Activated T-cell treated with anti-CD3 and anti-CD28 coated beads, Interleukin-2, amount 50 U/mL, for 4 hours (primary cell): Measurements from ENCODE around the gene ZNF155. TPM values are rescaled to one million over a fixed set of nuclear protein-coding genes. Genes with fewer than 3 reads are reported as not detected.

Experiments
- ATAC-seq, 2 donors: fragments of 200-7000 bp; cut with Tn5 transposase; one replicate each; pipeline ENCODE4 v1.10.0; 2021
- DNase-seq: peaks from one replicate; pipeline ENCODE4 v3.0.0-alpha.2; 2020
- H3K27me3 Mint-ChIP-seq: one replicate; pipeline ENCODE4 v1.8.0; 2021; ENCODE audit warnings: low read depth, mixed read lengths
- H3K36me3 Mint-ChIP-seq: one replicate; pipeline ENCODE4 v1.8.0; 2022; ENCODE audit warnings: mixed read lengths; ENCODE audit not compliant: insufficient read depth
- H3K4me1 Mint-ChIP-seq: one replicate; pipeline ENCODE4 v1.8.0; 2021; ENCODE audit warnings: low read depth, mixed read lengths
- H3K4me3 Mint-ChIP-seq: one replicate; pipeline ENCODE4 v1.8.0; 2021; ENCODE audit warnings: mild to moderate bottlenecking, moderate library complexity, mixed read lengths
- H3K9me3 Mint-ChIP-seq: one replicate; pipeline ENCODE4 v1.8.0; 2021; ENCODE audit warnings: mixed read lengths
- total RNA-seq, 3 donors: library from RNA; stranded (reverse); gene quantifications; one replicate each; pipeline ENCODE4 v1.2.1, GENCODE V29; 2021

The ZNF155 gene
- total RNA-seq, 3 donors from 2014 or later = 2.4 to 4.2 (median 3.7) TPM

- Mint-ChIP-seq H3K36me3 (peaks cover 56% of the 10 kb centered on the region), H3K4me3 (no peak overlapping the region), H3K4me1 (peaks cover 19% of the 10 kb centered on the region), H3K27me3 (peaks cover 3% of the 10 kb centered on the region), H3K9me3 (peaks cover 42% of the 10 kb centered on the region)
- ATAC-seq (no peak), DNase-seq (no peak)
Observed at GRCh38 chr19:44026622-44027021, 42.6 kb downstream of the ZNF155 start.

- Mint-ChIP-seq H3K27me3 (no peaks in the 10 kb centered on the region), H3K4me1 (no peaks in the 10 kb centered on the region), H3K36me3 (peaks cover 61% of the 10 kb centered on the region), H3K4me3 (no peak overlapping the region), H3K9me3 (peaks cover 51% of the 10 kb centered on the region)
- DNase-seq (no peak), ATAC-seq (no peak)
Observed at GRCh38 chr19:44032001-44032610, 48.1 kb downstream of the ZNF155 start.

GRCh38 chr19:44042147-44042546, 58.2 kb downstream of the ZNF155 start:
- Mint-ChIP-seq H3K27me3 (peaks cover 15% of the 10 kb centered on the region), H3K36me3 (peaks cover 3% of the 10 kb centered on the region), H3K9me3 (peaks cover 48% of the 10 kb centered on the region), H3K4me3 (no peak overlapping the region), H3K4me1 (no peaks in the 10 kb centered on the region)
- DNase-seq (no peak), ATAC-seq (no peak)

Other genes starting within 250 kb of the ZNF155 start
- gene SMG9, start 229.2 kb upstream of the ZNF155 start, total RNA-seq = 100 to 1,000 TPM; 102 to 114 (median 109) TPM
- 100 to 1,000 TPM in 1 of 3 donors, 10 to 100 TPM in 2; 90.6 to 123 (median 94.7) TPM for gene KCNN4, start 203.2 kb upstream of the ZNF155 start, total RNA-seq
- under 1 TPM in 2 of 3 donors, not detected in 1; 0.53 to 0.87 TPM for gene LYPD5, start 181.7 kb upstream of the ZNF155 start, total RNA-seq
- gene ZNF283, start 156.9 kb upstream of the ZNF155 start, total RNA-seq = 1 to 10 TPM; 2.7 to 3.2 (median 3.0) TPM
- gene ZNF404, start 100.2 kb upstream of the ZNF155 start, total RNA-seq = under 1 TPM; 0.22 to 0.51 (median 0.34) TPM
- 1 to 10 TPM; 5.4 to 7.2 (median 5.7) TPM for gene ZNF45, start 48.9 kb upstream of the ZNF155 start, total RNA-seq
- gene ZNF221, start 33.0 kb upstream of the ZNF155 start, total RNA-seq = under 1 TPM; 0.28 to 0.95 (median 0.63) TPM
- 1 to 10 TPM; 1.1 to 1.9 (median 1.8) TPM for gene ZNF230, start 18.8 kb downstream of the ZNF155 start, total RNA-seq
- gene ZNF222, start 41.2 kb downstream of the ZNF155 start, total RNA-seq = 1 to 10 TPM in 1 of 3 donors, under 1 TPM in 2; 0.40 to 1.4 (median 0.87) TPM
- 1 to 10 TPM in 1 of 3 donors, under 1 TPM in 2; 0.50 to 1.1 (median 0.71) TPM for gene ZNF223, start 67.8 kb downstream of the ZNF155 start, total RNA-seq
- 1 to 10 TPM; 1.3 to 1.5 (median 1.4) TPM for gene ZNF284, start 88.0 kb downstream of the ZNF155 start, total RNA-seq
- gene ZNF224, start 110.2 kb downstream of the ZNF155 start, total RNA-seq = 1 to 10 TPM; 8.2 to 9.4 (median 8.6) TPM
- 1 to 10 TPM; 1.2 to 2.4 (median 1.4) TPM for gene ZNF225, start 129.2 kb downstream of the ZNF155 start, total RNA-seq
- gene ZNF234, start 157.4 kb downstream of the ZNF155 start, total RNA-seq = 1 to 10 TPM; 3.5 to 5.3 (median 5.2) TPM
- gene ZNF226, start 180.9 kb downstream of the ZNF155 start, total RNA-seq = 1 to 10 TPM; 5.2 to 9.7 (median 5.7) TPM
- gene ZNF227, start 228.3 kb downstream of the ZNF155 start, total RNA-seq = 10 to 100 TPM; 12.5 to 15.3 (median 12.8) TPM